ENCODE measurements around the gene PMAIP1. TPM values are rescaled to one million over a fixed set of nuclear protein-coding genes. Genes with fewer than 3 reads are reported as not detected.
"Not testable (repeated sequence)": the region's sequence is repeated elsewhere in the genome, so short reads cannot be mapped to it uniquely, and the experiment has no call there.

Gene PMAIP1
- total RNA-seq, 1 donor from 2014 or later: 52.5 TPM

- Mint-ChIP-seq H3K4me3 (no peak overlapping the region), H3K27ac (no peak overlapping the region), H3K27me3 (peaks cover 4% of the 10 kb centered on the region), H3K36me3 (ENCODE audit: low read depth) (no peaks in the 10 kb centered on the region), H3K4me1 (peaks cover 21% of the 10 kb centered on the region), H3K9me3 (no peaks in the 10 kb centered on the region)
- DNase-seq: no peak
- intact Hi-C loops (cut with micrococcal nuclease): no loop called here
These were observed 26.2 kb upstream of the PMAIP1 start for GRCh38 chr18:59873641-59874040.

GRCh38 chr18:59874166-59874565 is 25.6 kb upstream of the PMAIP1 start:
- no peak overlapping the region for H3K4me3 Mint-ChIP-seq
- DNase-seq: no peak
- intact Hi-C loops (cut with micrococcal nuclease): no loop called here
- no peaks in the 10 kb centered on the region for H3K9me3 Mint-ChIP-seq
- peaks cover 4% of the 10 kb centered on the region for H3K27me3 Mint-ChIP-seq
- H3K36me3 Mint-ChIP-seq (ENCODE audit: low read depth): no peaks in the 10 kb centered on the region
- peaks cover 23% of the 10 kb centered on the region for H3K4me1 Mint-ChIP-seq
- H3K27ac Mint-ChIP-seq: no peak overlapping the region

- intact Hi-C loops (cut with micrococcal nuclease): loop anchor here (1.0 kb wide), 1 partner anchor 9 kb away; no protein-coding TSS in a partner anchor
- H3K9me3 Mint-ChIP-seq: no peaks in the 10 kb centered on the region
- H3K4me1 Mint-ChIP-seq: peaks cover 23% of the 10 kb centered on the region
- H3K27me3 Mint-ChIP-seq: peaks cover 4% of the 10 kb centered on the region
- no peak for DNase-seq
- H3K27ac Mint-ChIP-seq: no peak overlapping the region
- no peaks in the 10 kb centered on the region for H3K36me3 Mint-ChIP-seq (ENCODE audit: low read depth)
- H3K4me3 Mint-ChIP-seq: peak overlapping the region; percentile 32
These were observed 23.5 kb upstream of the PMAIP1 start for GRCh38 chr18:59876310-59876626.

GRCh38 chr18:59877361-59877760 is 22.4 kb upstream of the PMAIP1 start:
- Mint-ChIP-seq H3K36me3 (ENCODE audit: low read depth) (no peaks in the 10 kb centered on the region), H3K27ac (no peak overlapping the region), H3K4me1 (peaks cover 33% of the 10 kb centered on the region), H3K9me3 (no peaks in the 10 kb centered on the region), H3K4me3 (no peak overlapping the region), H3K27me3 (peaks cover 2% of the 10 kb centered on the region)
- DNase-seq: no peak
- intact Hi-C loops (cut with micrococcal nuclease): no loop called here

GRCh38 chr18:59878644-59879043 is 21.2 kb upstream of the PMAIP1 start:
- intact Hi-C loops (cut with micrococcal nuclease): no loop called here
- H3K27me3 Mint-ChIP-seq: peaks cover 2% of the 10 kb centered on the region
- H3K9me3 Mint-ChIP-seq: no peaks in the 10 kb centered on the region
- H3K4me1 Mint-ChIP-seq: peaks cover 39% of the 10 kb centered on the region
- no peak overlapping the region for H3K27ac Mint-ChIP-seq
- no peak for DNase-seq
- no peaks in the 10 kb centered on the region for H3K36me3 Mint-ChIP-seq (ENCODE audit: low read depth)
- no peak overlapping the region for H3K4me3 Mint-ChIP-seq

GRCh38 chr18:59881728-59882656 is 17.8 kb upstream of the PMAIP1 start:
- intact Hi-C loops (cut with micrococcal nuclease): loop anchor here (1.0 to 5.0 kb wide), 2 partner anchors 35 to 45 kb away; no protein-coding TSS in a partner anchor
- peak overlapping the region; percentile 81 for H3K27ac Mint-ChIP-seq
- no peaks in the 10 kb centered on the region for H3K27me3 Mint-ChIP-seq
- peak overlapping the region; percentile 65 for H3K4me3 Mint-ChIP-seq
- H3K9me3 Mint-ChIP-seq: no peaks in the 10 kb centered on the region
- DNase-seq: peak; percentile 79
- H3K4me1 Mint-ChIP-seq: peaks cover 44% of the 10 kb centered on the region
- no peaks in the 10 kb centered on the region for H3K36me3 Mint-ChIP-seq (ENCODE audit: low read depth)

- no peak overlapping the region for H3K4me3 Mint-ChIP-seq
- H3K9me3 Mint-ChIP-seq: no peaks in the 10 kb centered on the region
- peaks cover 50% of the 10 kb centered on the region for H3K4me1 Mint-ChIP-seq
- intact Hi-C loops (cut with micrococcal nuclease): loop anchor here (5.0 kb wide), 1 partner anchor 33 kb away; no protein-coding TSS in a partner anchor
- H3K27me3 Mint-ChIP-seq: no peaks in the 10 kb centered on the region
- H3K27ac Mint-ChIP-seq: no peak overlapping the region
- no peak for DNase-seq
- no peaks in the 10 kb centered on the region for H3K36me3 Mint-ChIP-seq (ENCODE audit: low read depth)
These were observed 15.4 kb upstream of the PMAIP1 start for GRCh38 chr18:59884351-59884750.

GRCh38 chr18:59885579-59886163 is 14.1 kb upstream of the PMAIP1 start:
- Mint-ChIP-seq H3K27me3 (no peaks in the 10 kb centered on the region), H3K4me3 (peak overlapping the region; percentile 61), H3K36me3 (ENCODE audit: low read depth) (no peaks in the 10 kb centered on the region), H3K4me1 (peaks cover 51% of the 10 kb centered on the region), H3K9me3 (no peaks in the 10 kb centered on the region), H3K27ac (peak overlapping the region; percentile 67)
- intact Hi-C loops (cut with micrococcal nuclease): loop anchor here (1.0 kb wide), 3 partner anchors 9 to 38 kb away; partner anchors contain the start of gene PMAIP1
- peak; percentile 80 for DNase-seq

- Mint-ChIP-seq H3K4me3 (peak overlapping the region; percentile 61), H3K4me1 (peaks cover 50% of the 10 kb centered on the region), H3K27ac (peak overlapping the region; percentile 63)
- H3K27me3 Mint-ChIP-seq; intact Hi-C loops (cut with micrococcal nuclease); H3K9me3 Mint-ChIP-seq; H3K36me3 Mint-ChIP-seq (ENCODE audit: low read depth); DNase-seq: not testable (repeated sequence)
These were observed 13.4 kb upstream of the PMAIP1 start for GRCh38 chr18:59886399-59886798.

GRCh38 chr18:59892123-59892522 is 7.7 kb upstream of the PMAIP1 start:
- Mint-ChIP-seq H3K4me1 (peaks cover 12% of the 10 kb centered on the region), H3K36me3 (ENCODE audit: low read depth) (no peaks in the 10 kb centered on the region), H3K9me3 (no peaks in the 10 kb centered on the region)

GRCh38 chr18:59893971-59894370 is 5.8 kb upstream of the PMAIP1 start:
- H3K36me3 Mint-ChIP-seq (ENCODE audit: low read depth): peaks cover 3% of the 10 kb centered on the region
- no peak overlapping the region for H3K27ac Mint-ChIP-seq
- intact Hi-C loops (cut with micrococcal nuclease): no loop called here
- H3K9me3 Mint-ChIP-seq: no peaks in the 10 kb centered on the region
- no peaks in the 10 kb centered on the region for H3K27me3 Mint-ChIP-seq
- no peak overlapping the region for H3K4me3 Mint-ChIP-seq
- DNase-seq: no peak
- H3K4me1 Mint-ChIP-seq: peaks cover 11% of the 10 kb centered on the region

More at GRCh38 chr18:59892123-59892522, 7.7 kb upstream of the PMAIP1 start:
- H3K27me3 Mint-ChIP-seq: no peaks in the 10 kb centered on the region
- intact Hi-C loops (cut with micrococcal nuclease): no loop called here
- H3K4me3 Mint-ChIP-seq: no peak overlapping the region
- H3K27ac Mint-ChIP-seq: no peak overlapping the region
- no peak for DNase-seq

GRCh38 chr18:59897321-59897954 is 2.4 kb upstream of the PMAIP1 start:
- Mint-ChIP-seq H3K9me3 (no peaks in the 10 kb centered on the region), H3K4me3 (no peak overlapping the region), H3K4me1 (peaks cover 20% of the 10 kb centered on the region), H3K36me3 (ENCODE audit: low read depth) (peaks cover 19% of the 10 kb centered on the region), H3K27ac (no peak overlapping the region), H3K27me3 (no peaks in the 10 kb centered on the region)
- DNase-seq: no peak
- intact Hi-C loops (cut with micrococcal nuclease): no loop called here

- Mint-ChIP-seq H3K9me3 (no peaks in the 10 kb centered on the region), H3K36me3 (ENCODE audit: low read depth) (peaks cover 25% of the 10 kb centered on the region), H3K27me3 (no peaks in the 10 kb centered on the region), H3K27ac (no peak overlapping the region), H3K4me3 (peak overlapping the region; percentile 95), H3K4me1 (peaks cover 26% of the 10 kb centered on the region)
- intact Hi-C loops (cut with micrococcal nuclease): loop anchor here (2.0 kb wide), 1 partner anchor 61 kb away; no protein-coding TSS in a partner anchor
- no peak for DNase-seq
These were observed 1.7 kb upstream of the PMAIP1 start for GRCh38 chr18:59898093-59898492.
